Measurements from ENCODE around the gene KRTAP5-9.
"Not testable (repeated sequence)": the region's sequence is repeated elsewhere in the genome, so short reads cannot be mapped to it uniquely, and the experiment has no call there.

The KRTAP5-9 gene

DNA sequence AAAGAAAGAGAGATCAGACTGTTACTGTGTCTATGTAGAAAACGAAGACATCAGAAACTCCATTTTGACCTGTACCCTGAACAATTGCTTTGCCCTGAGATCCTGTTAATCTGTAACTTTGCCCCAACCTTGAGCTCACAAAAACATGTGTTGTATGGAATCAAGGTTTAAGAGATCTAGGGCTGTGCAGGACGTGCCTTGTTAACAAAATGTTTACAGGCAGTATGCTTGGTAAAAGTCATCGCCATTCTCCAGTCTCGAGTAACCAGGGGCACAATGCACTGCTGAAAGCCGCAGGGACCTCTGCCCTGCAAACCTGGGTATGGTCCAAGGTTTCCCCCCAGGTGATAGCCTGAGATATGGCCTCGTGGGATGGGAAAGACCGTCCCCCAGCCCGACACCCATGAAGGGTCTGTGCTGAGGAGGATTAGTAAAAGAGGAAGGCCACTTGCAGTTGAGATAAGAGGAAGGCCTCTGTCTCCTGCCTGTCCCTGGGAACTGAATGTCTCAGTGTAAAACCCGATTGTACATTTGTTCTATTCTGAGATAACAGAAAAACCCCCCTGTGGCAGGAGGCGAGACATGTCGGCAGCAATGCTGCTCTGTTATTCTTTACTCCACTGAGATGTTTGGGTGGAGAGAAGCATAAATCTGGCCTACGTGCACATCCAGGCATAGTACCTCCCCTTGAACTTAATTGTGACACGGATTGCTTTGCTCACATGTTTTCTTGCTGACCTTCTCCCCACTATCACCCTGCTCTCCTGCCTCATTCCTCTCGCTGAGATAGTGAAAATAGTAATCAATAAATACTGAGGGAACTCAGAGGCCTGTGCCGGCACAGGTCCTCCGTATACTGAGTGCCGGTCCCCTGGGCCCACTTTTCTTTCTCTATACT lies 13.3 kb upstream of the KRTAP5-9 start:
- not testable (repeated sequence) for DNase-seq

DNA sequence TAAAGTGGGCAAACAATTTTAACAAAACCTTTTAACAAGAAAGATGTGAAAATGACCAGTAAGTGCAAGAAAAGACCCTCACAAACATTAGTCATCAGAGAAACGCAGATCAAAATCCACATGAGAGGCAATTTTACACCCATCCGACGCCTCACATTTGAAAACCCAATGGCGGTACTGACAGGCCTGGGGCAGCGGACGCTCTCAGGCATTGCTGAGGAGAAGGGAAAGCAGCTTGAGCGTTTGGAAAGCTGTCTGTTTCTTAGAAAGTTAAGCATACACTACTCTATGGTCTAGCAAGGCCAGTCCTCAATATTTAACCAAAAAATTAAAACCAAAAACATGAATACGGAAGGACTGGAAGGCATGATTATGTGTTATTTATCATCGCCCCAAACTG lies 12.4 kb upstream of the KRTAP5-9 start:
- DNase-seq = no peak

DNA sequence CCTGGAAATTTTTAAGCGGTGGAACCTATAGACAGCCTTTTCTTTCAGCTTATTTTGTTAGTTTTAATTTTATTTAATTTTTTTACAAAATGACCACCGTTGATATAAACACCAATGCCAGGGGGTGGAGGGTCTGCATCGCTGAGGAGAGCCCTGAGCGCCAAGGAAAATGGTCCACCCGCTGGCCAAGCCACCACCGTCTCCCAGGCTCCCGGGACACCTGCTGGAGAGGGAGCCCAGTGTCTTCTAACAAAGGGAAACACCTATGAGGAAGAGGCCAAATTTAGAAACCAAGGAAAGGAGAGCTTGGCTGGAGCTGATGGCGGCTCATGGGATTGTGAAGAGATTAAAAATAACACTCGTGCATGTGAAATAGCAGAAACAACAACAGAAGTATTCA lies 10.7 kb upstream of the KRTAP5-9 start:
- DNase-seq = no peak

DNA sequence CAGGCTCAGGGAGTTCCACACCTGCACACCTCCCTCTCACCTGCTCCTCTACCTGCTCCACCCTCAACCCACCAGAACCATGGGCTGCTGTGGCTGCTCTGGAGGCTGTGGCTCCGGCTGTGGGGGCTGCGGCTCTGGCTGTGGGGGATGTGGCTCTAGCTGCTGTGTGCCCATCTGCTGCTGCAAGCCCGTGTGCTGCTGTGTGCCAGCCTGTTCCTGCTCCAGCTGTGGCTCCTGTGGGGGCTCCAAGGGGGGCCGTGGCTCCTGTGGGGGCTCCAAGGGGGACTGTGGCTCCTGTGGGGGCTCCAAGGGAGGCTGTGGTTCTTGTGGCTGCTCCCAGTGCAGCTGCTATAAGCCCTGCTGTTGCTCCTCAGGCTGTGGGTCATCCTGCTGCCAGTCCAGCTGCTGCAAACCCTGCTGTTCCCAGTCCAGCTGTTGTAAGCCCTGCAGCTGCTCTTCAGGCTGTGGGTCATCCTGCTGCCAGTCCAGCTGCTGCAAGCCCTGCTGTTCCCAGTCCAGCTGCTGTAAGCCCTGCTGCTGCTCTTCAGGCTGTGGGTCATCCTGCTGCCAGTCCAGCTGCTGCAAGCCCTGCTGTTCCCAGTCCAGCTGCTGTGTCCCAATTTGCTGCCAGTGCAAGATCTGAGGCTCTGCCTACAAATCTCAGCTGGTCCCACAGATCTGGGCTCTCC lies 10.1 kb upstream of the KRTAP5-9 start, which contains the start of gene KRTAP5-8:
TSS of gene KRTAP5-8 (plus strand) at position 49 of the 689 bp plus-strand sequence. CDS start at position 80, 31 bp downstream.
- not testable (repeated sequence) for DNase-seq

DNA sequence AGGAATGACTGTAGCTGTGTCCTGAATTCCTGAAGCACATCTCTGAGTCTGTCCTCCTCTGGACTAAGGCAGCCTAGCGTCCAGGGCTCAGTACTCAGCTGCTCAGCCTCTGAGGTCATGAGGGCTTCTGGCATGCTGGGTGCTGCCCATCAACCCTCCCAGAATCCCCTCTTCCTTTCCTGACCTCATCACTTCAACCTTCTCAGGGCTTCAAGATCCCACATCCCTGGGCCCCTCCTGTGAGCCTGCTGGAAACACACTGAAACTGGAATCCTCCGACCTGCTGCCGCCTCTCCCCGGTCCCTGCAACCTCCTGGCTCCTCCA lies 9.6 kb upstream of the KRTAP5-9 start:
- no peak for DNase-seq

DNA sequence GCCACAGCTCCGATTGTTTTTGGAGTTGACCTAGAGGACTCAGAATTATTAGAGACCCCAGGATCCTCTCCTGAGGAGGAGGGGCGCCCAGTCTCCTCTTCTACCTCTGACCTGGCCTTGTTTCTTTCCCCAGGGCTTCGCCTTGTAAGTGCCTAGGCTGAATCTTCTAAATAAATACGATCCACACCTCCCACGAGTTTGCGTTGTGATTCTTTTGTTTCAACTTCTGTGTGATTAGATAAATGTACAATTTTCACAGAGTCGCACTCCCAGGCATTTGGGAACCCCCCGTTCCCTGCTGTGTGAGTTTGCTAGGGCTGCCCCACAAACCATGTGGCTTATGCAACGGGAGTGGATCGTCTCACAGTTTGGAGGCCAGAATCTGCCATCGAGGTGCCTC lies 9.2 kb upstream of the KRTAP5-9 start:
- no peak for DNase-seq

DNA sequence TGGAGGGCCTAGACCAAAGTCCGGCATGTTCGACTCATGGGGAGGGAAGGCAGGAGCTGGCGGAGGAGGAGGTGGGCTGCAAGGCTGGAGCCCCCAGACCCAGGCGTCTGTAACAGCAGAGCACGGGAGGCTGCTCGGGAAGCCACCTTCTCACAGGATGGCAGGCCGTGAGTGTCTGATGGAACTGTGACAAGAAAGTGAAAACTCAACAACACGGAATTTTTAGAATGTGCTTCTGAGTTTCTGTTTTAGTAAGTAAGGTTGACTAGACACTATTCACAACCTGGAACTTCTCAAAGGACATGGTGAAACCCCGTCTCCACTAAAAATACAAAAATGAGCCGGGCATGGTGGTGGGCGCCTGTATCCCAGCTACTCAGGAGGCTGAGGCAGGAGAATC lies 8.2 kb upstream of the KRTAP5-9 start:
- DNase-seq = not testable (repeated sequence)

DNA sequence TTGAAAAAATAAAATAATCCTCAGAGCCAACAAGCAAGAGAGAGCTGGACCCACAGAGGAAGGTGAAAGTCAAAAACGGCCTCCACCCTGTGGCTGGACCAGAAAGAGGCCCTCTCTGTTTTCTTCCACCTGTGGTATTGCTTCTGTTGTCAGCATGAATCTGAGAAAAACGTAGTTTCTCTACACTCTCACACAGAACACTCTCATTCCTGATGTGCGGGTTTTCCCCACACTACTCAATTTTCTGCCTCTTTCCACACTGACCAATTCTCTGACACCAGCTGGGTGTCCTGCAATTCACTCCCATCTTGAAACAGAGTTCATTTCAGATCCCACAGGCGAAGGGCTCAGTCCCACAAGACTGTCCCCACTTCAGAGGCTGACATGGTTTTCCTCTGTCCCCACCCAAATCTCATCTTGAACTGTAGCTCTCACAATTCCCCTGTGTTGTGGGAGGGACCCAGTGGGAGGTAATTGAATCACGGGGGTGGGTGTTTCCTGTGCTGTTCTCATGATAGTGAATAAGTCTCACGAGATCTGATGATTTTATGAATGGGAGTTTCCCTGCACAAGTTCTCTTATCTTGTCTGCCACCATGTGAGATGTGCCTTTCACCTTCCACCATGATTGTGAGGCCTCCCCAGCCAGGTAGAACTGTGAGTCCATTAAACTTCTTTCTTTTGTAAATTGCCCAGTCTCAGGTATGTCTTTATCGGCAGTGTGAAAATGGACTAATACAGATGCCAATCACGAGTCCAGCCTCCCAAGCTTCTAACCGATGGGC lies 7.5 kb upstream of the KRTAP5-9 start:
- not testable (repeated sequence) for DNase-seq

DNA sequence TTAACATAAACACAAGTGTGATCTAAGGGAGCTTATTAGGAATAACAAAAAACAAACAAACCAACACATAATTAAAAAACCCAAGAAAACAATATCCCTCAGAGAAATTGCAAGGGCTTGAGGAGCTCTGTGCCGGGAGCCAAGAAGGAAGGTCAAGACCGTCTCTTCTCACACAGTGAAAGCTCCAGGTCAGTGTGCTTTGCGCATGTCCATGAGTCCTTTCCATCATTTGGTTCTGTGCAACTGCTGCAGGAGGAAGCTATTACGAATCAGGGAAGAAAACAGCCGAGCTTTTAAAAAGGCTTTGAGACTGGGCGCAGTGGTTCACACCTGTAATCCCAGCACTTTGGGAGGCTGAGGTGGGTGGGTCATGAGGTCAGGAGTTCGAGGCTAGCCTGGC lies 5.8 kb upstream of the KRTAP5-9 start:
- DNase-seq = no peak

DNA sequence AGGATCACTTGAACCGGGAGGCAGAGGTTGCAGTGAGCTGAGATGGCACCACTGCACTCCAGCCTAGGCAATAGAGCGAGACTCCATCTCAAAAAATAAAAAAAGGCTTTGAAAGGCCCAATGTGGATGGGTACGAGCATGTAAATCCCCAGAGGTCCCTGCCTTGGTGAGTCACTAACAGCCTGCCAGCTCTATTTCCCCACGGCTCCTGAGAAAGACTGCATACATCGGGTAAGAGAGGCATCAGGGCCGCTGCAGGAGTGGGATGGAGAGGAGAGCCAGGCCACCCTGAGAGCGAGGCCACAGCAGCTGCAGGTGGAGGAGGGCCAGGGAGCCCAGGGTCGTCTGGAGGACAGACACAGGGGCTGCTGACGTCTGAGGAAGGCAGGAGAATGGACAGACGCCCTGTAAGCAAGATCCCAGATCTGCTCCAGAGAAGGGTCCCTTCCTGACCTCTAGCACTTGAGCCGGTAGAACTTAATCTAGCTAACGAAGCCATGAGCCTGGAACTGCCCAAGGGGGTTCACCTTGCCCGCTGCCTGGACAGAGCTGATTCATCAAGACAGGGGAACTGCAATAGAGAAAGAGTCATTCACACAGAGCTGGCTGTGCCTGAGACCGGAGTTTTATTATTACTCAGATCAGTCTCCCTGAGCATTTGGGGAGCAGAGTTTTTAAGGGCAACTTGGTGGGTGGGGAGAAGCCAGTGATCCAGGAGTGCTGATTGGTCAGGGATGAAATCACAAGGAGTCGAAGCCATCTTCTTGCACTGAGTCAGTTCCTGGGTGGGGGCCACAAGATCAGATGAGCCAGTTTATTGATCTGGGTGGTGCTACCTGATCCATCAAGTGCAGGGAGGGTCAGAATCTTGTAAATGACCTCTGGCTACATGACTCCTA lies 5.1 kb upstream of the KRTAP5-9 start:
- no peak for DNase-seq

DNA sequence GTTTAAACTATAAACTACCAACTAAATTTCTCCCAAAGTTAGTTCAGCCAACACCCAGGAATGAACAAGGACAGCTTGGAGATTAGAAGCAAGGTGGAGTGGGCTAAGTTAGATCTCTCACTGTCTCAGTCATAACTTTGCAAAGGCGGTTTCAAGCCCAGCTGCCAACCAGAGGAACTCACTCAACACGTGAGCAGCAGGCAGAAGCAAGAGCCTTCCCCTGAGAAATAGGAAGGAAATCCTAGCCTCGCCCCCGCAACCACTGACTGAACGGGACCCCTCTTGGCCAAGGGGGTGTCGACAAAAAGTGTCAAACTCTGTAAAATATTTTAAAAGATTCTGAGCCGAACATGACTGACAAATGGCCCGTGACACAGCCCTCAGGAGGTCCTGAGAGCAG lies 4.4 kb upstream of the KRTAP5-9 start:
- no peak for DNase-seq

DNA sequence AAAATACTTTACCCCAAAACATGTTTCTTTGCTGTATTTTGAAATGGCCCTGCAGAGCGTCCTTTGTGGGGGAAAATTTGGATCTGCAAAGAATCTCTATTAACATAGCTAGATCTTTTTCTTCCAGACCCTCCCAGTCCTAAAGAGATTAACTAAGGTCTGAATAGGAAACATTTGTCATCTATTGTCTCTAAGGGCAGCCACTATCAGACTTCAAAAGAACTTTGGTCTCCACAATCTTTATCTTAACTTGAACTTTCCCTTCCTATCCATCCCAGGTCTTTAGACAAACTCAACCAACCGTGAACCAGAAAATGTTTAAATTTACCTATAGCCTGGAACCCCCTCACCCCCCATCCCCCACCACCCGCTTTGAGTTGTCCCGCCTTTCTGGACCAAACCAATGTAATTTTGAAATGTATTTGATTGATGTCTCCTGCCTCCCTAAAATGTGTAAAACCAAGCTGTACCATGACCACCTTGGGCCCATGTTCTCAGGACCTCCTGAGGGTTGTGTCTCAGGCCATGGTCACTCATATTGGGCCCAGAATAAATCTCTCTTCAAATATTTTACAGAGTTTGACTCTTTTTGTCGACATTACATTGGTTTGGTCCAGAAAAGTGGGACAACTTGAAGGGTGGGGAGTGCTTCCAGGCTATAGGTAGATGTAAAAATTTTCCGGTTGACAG lies 3.5 kb upstream of the KRTAP5-9 start:
- no peak for DNase-seq

DNA sequence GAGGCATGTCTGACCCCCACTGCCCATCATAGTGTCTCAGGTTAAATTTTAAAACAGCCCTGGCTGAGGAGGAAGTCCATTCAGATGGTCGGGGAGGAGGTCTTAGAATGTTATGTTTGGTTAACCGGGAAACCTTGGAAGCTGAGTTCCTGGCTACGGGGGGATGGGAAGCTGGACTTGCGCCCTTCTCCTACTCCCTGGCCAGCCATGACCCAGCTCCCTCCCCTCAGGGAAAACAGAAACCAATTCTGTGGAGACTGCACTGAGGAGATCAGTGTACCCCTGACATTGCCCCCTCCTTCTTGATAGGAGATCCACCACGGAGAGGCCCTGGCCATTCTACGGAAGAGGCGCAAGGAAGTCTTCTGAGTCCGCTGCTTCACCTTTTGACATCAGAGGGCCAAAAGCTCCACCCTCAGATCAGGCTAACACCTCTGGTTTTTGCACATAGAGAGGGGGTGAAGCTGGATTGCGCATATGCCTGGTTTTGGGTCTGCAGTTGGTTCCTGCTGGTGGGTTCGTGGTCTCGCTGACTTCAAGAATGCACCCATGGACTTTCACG lies 2.7 kb upstream of the KRTAP5-9 start:
- no peak for DNase-seq

DNA sequence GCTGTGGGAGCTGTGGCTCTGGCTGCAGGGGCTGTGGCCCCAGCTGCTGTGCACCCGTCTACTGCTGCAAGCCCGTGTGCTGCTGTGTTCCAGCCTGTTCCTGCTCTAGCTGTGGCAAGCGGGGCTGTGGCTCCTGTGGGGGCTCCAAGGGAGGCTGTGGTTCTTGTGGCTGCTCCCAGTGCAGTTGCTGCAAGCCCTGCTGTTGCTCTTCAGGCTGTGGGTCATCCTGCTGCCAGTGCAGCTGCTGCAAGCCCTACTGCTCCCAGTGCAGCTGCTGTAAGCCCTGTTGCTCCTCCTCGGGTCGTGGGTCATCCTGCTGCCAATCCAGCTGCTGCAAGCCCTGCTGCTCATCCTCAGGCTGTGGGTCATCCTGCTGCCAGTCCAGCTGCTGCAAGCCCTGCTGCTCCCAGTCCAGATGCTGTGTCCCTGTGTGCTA lies 514 bp downstream of the KRTAP5-9 start:
- DNase-seq = no peak

DNA sequence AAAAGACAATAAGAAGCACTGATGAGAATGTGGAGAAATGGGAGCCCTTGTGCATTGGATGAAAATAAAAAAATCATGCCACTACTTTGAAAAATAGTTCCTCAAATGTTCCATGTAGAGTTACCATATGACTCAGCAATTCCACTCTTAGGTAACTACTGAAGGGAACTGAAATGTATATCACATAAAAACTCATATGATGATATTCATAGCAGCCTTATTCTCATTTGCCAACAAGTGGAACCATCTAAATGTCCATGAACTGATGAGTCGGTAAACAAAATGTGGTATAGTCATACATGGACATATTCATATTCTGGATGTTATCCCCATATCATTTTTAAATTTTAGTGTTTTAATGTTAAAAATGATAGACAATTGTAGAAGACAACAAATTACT lies 3.5 kb downstream of the KRTAP5-9 start:
- DNase-seq = no peak

DNA sequence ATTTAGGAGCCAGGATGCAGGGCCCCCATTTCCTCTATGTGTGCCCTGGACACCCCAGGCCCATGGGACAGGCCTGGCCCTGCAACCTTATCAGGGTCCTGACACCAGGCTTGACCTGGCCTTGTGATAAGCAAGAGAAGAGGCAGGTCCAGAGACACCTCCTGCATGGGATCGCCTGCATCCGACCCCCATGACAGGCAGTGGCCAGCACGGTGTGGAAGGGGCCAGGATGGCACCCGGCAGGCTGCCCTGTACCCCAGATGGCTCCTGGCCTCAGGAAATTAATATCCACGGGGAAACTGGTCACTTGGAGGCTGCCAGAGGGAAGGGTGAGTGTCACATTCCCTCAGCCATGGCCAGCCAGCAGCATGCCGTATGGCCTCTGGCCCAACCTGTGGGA lies 6.8 kb downstream of the KRTAP5-9 start:
- DNase-seq = no peak

DNA sequence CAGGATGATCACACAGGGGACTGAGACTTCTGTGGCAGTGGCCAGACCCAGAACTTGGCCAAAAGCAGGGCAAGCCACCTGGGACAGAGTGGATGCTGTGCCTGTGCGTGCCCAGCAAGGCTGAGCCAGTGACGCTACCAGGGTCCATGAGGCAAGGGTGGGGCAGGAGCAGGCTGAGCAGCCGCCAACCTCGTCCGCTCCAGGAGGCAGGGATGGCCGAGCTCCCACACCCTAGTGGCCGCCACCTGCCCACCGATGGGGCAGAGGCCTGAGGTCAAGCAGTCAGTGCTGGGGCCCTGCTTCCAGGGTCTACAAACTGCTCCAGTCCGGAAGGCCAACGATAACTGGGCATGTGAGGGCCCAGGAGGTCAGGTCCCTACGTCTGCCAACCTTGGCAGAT lies 7.3 kb downstream of the KRTAP5-9 start:
- DNase-seq = no peak

DNA sequence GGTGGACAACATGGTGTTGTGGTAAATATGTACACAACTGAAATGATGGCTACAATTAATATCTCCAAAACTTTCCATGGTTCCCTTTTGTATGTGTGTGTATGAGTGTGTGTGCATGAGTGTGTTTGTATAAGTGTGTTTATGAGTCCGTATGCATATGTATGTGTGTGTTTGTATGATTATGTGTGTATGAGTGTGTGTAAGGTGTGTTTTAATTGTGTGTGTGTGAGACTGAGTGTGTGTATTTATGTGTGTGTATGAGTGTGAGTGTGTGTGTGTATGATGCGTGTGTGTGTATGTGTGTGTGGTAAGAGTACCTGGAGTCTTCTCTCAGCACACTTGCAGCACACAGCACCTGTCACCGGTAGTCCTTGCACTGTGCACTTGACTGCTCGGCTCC lies 7.8 kb downstream of the KRTAP5-9 start:
- DNase-seq = no peak

DNA sequence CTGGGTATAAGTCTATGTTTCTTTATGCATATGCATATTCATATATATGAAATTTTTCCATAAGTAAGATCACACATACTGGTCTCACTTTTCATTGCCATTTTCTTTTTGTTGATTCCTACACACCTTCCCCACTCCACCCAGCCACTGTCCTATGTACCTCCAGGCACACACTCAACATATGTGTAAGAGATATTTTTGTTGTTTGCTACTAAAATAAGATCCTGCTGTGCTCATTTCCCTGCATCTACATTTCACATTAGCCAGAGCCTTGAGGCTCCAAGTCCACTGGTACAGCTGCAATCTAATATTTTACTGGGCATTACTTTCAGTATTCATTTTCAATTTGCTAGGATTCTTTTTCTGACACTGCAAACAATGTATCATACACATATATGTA lies 9.0 kb downstream of the KRTAP5-9 start:
- DNase-seq = no peak

DNA sequence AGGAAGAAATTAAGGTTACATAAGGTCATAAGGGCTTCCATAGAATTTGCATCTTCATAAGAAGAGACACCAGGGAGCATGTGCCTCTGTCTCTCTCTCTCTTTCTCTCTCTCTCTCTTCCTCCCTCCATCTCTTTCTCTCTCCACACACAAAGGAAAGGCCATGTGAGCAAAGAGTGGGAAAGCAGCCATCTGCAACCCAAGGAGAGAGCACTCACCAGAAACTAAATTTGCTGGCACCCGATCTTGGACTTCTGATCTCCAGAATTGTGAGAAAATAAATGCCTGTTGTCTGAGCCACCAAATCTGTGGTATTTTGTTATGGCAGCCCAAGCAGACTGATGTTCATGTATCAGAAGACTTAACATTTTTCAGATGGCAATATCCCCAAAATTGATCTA lies 10.8 kb downstream of the KRTAP5-9 start:
- no peak for DNase-seq

DNA sequence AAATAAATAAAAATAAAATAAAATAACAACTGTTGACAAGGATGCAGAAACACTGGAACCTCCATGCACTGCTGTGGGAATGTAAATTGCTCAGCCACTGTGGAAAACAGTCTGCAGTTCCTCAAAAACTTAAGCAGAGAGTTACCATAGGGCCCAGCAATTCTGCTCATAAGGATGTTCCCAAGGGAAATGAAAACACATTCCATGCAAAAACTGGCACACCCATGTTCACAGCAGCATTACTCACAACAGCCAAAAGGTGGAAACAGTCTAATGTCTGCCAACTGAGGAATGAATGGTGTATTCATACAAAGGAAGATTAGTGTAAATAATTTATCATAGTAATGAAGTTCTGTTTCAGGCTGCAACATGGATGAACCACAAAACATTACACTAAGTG lies 13.9 kb downstream of the KRTAP5-9 start:
- no peak for DNase-seq

All from central memory CD4-positive, alpha-beta T cell (primary cell).